ENCODE measurements around the gene TAF4. TPM values are rescaled to one million over a fixed set of nuclear protein-coding genes. Genes with fewer than 3 reads are reported as not detected.
"Not testable (repeated sequence)": the region's sequence is repeated elsewhere in the genome, so short reads cannot be mapped to it uniquely, and the experiment has no call there.

TAF4 gene
- total RNA-seq, 1 donor from 2014 or later, result 21.2 TPM

GRCh38 chr20:62059920-62060630 is 5.6 kb downstream of the TAF4 start:
- DNase-seq (ENCODE audit: extremely low read depth, low read depth, low spot score), result no peak

DNA sequence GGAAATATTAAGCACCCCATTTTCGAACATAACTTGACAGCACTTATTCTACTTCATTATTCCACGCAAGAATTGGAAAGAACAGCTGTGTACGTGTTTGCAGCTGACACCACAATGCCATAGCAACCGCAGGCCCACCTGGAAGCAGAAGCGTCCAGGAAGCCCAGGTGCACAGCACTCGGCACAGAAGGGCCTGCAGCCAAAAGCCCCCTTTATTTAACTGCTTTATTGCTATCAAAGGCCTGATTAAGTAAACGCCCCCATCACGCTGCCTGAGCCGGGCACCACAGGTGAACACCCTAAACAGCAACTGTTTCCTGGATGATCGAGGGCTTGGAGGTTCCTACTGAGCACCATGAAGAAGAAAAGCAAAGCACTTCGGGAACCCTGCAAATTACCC is 6.3 kb downstream of the TAF4 start:
- DNase-seq (ENCODE audit: extremely low read depth, low read depth, low spot score), result no peak

DNA sequence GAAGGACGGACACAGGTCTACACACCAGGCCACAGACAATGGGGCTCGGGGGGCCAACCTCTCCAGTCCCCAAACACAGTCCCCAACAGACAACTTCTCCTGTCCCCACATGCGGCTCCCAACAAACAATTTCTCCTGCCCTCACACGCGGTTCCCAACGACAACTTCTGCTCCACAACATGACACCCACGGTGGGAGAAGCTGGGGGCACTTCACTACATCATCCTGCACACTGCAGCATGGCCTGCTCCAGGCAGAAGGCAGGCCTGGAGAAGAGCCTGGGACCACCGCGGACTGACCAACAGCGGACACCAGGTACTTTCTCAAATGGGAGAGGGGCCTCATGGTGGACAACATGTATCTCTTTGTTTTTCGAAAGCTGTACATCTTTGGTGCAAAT is 6.7 kb downstream of the TAF4 start:
- DNase-seq (ENCODE audit: extremely low read depth, low read depth, low spot score), result no peak

DNA sequence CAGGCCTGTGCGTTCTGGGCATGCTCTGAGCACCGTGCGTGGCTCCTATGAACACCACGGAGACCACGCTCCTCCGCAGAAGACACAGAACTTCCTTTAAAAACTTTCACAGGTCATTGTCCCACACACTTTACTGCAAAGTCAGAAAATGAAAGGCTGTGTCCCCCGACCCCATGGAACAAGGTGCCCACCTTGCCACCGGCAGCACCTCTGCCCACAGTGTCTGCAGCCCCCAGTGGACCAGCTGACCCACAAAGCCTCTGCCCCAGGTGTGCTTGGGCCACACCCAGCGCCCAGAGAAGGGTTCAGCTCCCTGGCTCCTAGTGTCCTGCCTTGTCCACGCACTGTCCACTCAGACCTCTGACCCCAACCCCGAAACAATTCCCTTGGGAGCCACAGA is 8.7 kb downstream of the TAF4 start:
- no peak for DNase-seq (ENCODE audit: extremely low read depth, low read depth, low spot score)

DNA sequence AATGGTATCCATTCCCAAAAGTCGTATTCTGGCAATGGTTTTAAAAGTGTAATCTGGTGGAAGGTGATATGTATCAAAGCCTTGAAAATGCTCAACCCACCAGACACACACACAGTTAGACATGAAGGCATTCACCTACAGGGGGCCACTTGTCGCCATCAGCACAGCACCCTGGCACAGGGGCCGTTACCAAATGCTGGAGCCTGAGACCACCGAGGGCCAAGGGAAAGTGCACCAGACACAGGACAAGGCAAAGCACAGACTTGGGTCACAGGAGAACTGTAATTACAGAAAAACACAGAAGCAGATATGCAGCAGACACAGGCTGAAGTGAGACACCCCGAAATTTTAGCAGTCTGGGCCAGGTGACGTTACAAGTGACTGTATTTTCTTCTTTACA is 9.3 kb downstream of the TAF4 start:
- DNase-seq (ENCODE audit: extremely low read depth, low read depth, low spot score), result no peak

DNA sequence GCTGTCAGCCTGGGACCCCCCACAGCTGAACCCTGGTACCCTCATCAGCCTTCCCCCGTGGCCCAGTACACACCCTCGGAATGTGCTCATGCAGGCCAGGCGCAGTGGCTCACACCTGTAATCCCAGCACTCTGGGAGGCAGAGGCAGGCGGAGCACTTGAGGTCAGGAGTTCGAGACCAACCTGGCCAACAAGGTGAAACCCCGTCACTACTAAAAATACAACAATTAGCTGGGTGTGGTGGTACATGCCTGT is 9.9 kb downstream of the TAF4 start:
- DNase-seq (ENCODE audit: extremely low read depth, low read depth, low spot score), result not testable (repeated sequence)

- DNase-seq (ENCODE audit: extremely low read depth, low read depth, low spot score), result no peak
Observed at GRCh38 chr20:62055106-62055861, 10.4 kb downstream of the TAF4 start.

GRCh38 chr20:62054451-62054953 is 11.2 kb downstream of the TAF4 start:
- no peak for DNase-seq (ENCODE audit: extremely low read depth, low read depth, low spot score)

- DNase-seq (ENCODE audit: extremely low read depth, low read depth, low spot score), result no peak
Observed at GRCh38 chr20:62053465-62054196, 12.1 kb downstream of the TAF4 start.

GRCh38 chr20:62052842-62053464 is 12.7 kb downstream of the TAF4 start:
- no peak for DNase-seq (ENCODE audit: extremely low read depth, low read depth, low spot score)

DNA sequence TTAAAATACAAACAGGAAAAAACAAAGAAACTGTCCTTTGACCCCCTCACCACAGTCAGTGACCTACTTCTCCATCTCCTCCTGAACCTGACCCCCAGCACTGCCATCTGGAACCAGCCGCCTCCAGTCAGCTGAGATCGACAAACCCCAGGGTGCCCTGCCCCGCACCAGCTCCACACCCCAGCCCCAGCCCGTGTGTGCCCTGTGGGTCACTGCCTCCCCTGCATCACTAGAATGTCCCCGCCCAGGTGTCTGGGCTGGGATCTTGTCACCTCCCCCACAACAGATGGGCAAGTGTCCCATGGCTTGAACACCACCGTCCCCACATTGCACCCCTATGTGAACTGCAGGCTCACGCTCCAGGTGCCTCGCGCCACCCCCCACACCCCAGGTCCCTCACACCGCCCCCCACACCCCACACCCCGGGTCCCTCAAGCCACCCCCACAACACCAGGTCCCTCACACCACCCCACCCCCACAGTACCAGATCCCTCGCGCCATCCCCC is 13.3 kb downstream of the TAF4 start:
- DNase-seq (ENCODE audit: extremely low read depth, low read depth, low spot score), result no peak

DNA sequence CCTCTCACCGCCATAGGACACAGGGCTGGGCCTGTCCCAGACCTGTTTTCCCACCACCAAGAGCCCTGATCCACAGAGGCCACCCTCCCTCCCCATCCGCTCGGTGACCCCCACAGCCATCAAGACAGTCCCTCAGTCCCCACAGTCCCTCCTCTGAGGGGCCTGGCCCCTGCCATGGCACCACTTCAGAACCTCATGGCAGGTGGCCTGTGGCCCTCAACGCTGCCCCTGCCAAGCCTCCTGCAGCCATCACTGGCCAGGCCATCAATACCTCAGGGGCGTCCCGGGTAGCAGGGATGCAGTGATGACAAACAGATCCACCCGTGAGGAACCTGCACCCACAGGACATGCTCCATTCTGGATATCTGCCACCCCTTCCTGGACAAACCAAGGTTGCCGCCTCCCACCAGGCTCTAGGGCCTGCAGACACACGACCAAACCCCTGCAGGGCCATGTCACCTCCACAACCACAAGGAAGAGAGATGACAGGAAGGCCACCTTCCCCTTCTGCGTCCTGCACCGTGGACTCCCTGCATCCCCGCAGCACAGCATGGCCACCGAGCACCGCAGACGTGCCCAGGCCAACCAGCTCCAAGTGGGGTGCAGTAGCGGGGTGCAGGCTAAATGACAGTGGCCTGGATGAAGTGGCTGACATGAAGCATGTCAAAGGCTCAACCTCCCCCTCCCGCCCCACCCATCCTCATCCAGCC is 14.0 kb downstream of the TAF4 start:
- DNase-seq (ENCODE audit: extremely low read depth, low read depth, low spot score), result no peak

DNA sequence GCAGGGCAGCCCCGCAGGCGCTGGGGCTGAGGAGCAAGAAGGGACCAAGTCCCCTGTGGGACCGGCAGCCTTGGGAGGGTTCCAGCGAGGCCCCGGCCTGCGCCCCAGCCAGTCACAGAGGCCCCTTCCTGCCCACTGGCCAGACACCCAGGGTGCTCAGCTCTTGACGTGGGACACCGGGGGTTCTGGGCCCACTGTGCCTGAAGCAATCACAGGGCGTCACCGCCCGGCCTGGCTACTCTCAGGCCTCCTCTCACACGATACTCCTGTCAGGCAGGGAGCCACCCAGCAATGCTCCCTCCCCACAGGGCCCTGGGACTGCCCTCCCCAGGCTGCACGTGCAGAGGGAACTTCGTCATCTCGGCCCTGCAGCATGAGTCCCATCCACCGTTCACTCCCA is 14.5 kb downstream of the TAF4 start:
- DNase-seq (ENCODE audit: extremely low read depth, low read depth, low spot score), result no peak

DNA sequence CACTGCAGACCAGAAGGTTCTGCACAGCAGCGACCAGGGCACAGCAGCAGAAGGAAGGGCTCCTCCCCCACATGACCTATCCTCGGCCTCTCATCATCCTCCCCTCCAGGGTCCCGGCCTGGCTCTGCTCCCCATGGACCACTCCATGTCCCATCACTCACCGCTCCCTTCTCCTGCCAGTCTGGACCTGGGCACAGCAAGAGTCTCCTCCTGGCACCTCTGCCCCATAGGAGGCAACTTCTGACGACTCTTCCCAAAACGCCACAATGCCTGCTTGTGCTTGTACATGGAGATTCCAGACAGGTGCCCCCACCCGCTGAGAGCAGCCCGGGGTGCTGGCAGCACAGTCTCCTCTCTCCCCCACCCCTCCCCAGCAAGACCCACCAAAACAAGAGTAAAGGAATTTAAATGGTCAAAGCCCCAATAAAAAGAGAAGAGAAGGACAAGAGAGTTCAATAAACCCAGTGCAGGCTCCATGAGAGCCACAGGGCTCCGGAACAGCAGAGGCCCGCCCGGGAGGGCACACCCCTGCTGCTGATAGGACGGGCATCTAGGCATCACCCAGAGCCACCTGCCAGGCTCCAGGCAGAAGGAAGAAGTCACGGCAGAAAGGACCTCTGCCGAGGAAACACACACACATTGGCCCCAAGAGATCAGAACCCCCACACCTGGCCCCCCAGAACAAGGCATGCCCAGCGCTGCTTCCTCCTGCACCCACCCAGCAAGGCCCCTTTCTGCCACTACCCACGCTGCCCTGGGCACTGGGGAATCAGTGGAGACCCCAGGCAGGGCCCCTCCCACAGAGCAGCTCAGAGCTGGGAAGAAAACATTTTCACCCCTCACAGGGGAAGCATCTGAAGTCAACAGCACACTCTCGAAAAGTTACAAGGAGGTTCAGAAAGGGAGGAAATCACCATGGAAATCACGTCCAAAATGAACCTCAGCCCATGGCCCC is 15.2 kb downstream of the TAF4 start:
- no peak for DNase-seq (ENCODE audit: extremely low read depth, low read depth, low spot score)

- DNase-seq (ENCODE audit: extremely low read depth, low read depth, low spot score), result no peak
Observed at GRCh38 chr20:62049342-62050165, 16.1 kb downstream of the TAF4 start.

DNA sequence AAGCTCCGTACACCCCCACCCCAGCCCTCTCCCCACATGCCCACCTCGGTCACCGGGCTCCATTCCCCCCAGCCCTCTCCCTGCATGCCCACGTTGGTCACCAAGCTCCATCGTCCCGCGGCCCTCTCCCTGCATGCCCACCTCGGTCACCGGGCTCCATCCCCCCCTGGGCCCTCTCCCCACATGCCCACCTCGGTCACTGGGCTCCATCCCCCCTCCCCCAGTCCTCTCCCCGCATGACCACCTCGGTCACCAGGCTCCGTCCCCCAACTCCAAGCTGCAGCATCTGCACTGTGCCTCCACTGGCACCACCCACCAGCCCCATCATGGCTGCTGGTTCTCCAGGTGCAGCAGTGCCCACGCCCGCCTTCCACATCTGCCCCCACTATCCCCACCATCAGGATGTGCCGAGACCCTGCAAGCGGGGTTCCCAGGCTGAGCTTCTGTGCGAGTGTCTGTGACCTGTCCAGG is 16.8 kb downstream of the TAF4 start:
- no peak for DNase-seq (ENCODE audit: extremely low read depth, low read depth, low spot score)

- DNase-seq (ENCODE audit: extremely low read depth, low read depth, low spot score), result no peak
Observed at GRCh38 chr20:62048346-62048761, 17.3 kb downstream of the TAF4 start.

GRCh38 chr20:62047666-62048345 is 17.9 kb downstream of the TAF4 start:
- no peak for DNase-seq (ENCODE audit: extremely low read depth, low read depth, low spot score)

Data from glomerular endothelial cell (primary cell).